ENCODE data around the gene TRAPPC14.

The TRAPPC14 gene

DNA sequence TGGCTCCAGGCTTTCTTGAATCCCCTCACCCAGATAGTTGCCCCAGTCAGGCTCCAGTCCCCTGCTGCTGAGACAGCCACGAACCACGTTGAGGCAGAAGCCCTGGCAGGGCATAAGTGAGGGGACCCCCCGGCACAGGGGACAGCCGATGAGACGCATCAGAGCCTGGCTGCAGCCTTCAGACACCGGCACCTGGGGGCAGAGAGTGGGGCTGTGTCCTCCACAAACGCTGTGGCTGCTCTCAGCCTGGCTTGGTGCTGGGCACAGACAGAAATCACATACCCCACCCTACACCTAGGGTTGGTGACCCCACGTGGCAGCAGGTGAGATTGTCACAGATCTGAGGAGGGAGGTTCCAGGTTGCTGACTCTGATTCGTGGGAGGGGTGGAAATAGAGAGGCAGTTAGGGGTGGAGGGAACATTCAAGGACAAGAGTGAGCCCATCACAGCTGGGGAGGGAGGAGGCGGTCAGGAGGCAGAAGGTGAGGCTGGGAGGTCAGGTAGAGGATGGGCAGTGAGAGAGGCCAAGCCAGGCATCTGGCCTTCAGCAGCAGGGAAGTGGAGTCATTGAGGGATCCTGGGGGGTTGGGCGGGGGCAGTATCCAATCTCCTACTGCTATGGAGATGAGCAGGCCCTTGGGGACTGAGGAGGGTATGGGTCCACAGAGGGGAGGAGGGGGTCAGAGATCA is 15.4 kb upstream of the TRAPPC14 start:
- DNase-seq, result no peak

DNA sequence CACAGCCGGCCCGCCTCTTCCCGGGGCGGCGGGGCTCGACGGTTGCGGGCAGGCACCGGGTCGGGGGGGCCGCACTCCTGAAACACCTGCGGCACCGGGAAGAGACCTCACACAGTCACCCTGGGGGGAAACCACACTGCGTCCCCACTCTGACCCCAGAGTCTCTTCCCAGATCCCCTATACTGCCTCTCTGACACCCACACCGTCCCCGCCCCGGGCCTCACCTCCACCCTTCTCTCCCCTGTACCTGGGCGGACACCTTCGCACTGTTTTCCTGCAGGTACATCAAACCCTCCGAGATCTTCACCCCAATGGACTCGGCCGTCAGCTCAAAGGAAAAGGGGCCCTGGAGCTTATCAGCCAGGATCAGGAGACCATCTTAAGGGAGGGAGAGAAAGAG is 13.3 kb upstream of the TRAPPC14 start:
- DNase-seq, result no peak

DNA sequence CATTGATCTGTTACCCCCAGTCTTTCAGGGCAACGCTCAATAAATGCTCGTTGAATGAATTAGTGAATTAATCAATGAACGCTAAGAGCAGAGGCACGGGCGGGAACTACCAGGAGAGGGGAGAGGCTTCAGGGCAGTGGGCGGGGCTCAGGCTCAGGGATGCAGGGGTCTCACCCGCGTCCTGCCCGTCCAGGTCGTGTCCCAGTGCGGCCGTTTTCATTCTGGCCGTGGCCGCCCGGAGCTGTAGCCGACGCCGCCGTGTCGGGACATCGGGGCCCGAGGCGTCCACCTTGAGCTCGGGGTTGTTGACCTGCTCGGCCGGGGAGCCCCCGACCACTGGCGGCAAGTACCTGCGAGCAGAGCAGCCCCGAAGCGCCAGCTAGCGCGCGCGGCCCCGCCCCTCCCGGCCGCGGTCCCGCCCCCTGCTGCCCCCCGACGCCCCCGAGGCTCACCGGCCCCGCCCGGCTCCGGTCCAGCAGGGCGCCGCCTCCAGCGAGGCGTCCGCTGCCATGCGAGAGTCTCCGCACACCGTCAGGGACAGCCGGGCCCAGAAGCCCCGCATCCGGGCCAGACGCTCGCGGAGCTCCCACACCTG is 12.7 kb upstream of the TRAPPC14 start:
- DNase-seq, result no peak

DNA sequence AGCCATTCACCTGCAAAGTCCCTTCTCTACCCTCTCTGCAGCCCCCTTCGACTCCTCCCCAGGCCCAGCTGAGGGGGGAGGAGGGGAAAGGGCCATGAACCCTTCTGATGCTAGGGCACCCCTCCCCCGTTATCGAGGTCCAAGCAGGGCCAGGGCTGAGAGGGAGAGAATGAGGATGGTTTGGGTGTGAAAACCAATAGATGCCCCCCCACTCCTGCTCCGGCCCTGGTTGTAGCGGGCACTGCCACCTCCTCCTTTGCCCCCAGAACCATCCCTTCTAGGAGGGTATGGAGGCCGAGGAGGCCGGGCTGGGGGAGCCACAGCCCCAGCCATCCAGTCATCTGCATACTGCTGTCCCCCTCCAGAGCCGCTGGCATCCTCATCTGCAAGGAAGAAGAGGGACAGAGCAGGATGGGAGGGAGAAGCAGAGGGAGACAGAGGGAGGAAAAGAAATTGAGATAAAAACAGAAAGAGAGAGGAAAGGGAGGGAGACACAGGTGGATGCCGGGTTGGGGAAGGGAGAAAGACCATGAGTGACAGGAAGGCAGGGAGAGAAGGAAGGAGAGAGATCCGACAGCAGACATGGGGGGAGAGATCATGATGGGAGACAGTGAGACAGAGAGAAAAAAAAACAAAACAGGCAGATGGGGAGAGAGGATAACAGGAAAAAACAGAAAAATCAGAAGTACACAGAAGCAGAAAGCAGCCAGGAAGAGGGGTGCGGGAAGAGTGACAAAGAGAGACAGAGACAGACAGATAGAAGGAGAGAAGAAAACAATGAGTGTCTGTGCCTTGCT is 11.8 kb upstream of the TRAPPC14 start:
- no peak for DNase-seq

DNA sequence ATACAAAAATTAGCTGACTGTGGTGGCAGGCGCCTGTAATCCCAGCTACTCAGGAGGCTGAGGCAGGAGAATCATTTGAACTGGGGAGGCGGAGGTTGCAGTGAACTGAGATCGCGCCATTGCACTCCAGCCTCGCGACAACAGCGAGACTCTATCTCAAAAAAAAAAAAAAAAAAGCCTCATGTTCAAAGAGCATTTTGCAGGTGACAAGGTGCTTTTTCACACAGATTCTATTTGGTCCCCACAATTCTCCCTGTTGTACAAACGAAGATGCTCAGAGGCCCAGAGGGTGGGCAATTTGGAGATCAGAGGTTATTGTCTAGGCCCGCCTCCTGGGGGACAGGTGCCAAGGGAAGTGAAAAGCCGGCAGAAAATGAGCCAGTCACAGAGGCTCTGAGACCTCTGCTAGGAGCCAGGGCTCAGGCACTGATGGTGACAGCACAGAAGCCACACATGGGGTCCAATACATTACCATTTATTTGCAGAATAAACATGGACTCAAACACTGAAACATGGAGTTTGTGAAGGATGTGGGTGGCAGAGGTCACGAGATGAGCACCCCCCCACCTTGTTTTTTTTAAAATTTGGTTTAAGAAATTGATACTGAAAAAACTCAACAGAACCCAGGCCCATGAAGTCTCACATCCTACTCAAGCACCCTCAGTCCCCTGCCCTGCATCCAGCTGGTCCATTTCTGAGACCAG is 10.8 kb upstream of the TRAPPC14 start:
- no peak for DNase-seq

DNA sequence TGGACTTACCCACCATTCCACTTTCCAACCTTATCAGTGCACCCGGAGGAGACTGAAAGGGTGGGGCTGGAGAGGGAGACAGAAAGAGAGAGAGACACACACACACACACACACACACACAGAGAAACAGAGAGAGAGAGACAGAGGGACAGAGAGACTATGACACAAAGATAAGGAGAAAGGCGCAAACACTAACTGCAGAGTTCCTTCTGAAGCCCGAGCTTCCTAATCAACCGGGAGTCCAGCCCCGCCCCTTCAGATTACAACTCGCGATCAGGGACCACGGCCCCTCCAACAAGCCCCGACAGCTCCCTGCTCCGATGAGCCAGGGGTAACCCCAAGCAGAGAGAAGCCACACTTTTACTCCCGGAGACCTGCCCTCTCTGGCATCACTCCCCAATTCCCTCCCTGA is 9.4 kb upstream of the TRAPPC14 start:
- no peak for DNase-seq

DNA sequence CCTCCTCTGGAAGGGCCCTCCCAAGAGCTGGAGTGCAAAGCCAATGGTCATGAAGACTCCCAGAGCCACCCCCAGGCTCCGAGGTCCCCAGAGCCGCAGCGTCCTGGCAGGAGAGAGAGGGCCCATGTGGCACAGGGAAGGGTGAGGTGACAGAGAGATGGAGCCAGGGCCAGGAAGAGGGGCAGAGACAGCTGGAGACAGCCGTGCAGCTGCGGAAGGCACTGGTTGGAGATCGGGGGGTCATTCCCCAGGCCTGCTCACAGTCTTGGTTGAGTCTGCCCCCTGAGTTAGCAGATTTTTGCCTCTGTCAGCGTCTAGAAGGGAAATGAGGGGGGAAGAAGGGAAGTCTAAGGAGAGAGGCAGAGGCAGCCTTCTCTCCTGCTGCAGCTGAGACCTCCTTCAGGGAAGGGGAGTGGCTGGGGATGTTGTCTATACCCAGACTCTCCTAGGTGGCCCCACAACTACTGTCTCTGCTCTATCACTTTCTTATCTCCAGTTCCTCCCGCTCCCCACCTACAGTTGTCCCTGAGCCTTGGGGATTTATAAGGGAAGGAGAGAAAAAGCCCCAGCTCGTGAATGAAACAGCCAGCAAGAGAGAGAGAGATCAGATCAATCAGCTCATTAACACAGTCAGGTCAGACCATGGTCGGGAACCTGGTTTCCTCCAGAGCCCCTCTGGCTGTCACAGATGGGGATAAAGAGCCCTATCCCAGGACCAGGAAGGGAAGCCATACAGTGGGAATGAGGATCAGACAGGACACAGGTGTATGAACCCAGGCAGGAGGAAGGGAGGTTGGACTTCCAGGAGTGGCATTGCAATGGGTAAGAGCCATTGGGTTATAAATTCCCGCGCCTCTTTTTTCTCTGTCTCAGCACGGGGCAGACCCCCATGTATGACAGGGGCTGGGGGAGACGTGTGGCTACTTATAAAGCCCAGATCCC is 8.7 kb upstream of the TRAPPC14 start:
- DNase-seq, result no peak

DNA sequence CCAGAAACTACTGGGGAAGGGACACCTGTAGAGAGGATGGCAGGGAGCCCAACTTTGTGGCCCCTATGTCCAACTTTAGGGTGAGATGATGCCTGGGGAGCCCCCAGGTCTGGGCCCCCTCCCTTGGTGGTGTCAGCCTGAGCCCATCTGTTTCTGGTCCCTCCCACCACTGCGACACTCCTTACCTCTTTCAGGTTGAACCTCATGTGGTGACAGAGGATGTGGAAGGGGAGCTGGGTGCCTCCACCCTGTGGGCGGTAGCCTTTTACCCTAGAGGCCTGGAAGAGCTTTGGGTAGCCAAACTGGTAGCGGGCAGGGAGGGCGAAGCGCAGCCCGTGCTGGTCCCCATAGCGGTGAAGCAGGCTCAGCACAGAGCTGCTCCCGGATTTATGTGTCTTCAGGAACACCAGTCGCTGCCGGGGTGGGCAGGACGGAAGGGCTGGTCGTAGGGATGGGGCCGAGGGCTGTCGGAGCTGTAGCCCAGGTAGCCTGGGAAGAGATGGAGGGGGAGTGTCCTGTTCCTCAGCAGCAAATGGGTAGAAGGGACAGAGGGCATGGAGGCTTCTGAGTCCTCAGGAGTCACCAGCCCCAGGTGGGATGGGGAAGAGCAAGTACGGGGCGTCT is 7.9 kb upstream of the TRAPPC14 start:
- DNase-seq, result peak in 1 of 4 experiments; percentile 24

DNA sequence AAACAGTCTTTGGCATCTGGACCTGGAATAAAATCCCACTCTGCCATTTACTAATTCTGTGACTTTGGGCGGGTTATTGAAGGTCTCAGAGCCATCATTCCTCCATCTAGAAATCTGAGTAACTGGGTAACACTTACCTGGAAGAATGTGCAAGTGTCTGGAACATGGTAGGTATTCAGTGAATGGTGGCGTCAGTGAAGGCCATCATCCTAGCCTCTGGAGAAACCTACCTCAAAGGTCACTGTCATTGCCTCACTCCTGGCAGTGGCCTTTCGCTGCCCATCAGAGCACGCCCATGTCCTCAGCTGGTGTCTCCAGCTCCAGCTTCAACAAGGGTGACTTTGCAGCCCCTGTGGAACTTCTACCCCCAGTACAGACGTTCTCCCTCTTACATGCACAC is 5.3 kb upstream of the TRAPPC14 start:
- no peak for DNase-seq

DNA sequence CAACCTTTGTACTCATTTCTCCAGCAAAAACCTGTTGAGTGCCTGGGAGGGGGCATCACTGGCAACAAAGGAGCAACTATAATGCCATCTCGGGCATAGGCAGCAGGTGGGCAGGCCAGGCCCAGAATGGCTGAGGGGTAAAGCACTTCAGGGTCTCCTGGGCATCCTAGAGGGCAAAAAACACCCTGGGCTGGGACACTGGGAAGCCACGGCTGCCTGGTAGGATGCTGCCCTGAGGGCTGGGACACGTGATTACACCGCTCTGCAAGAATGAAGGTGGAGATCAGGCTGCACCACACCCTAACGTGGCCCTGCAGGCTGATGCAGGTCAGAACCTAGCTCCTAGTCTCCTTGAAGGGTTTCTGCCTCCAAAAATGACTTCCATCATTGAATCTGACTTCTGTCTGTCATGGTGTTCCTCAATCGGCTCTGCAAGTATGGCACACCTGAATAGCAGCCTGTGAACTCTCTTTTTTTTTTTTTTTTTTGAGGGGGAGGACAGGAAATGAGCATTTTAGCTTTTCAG is 4.5 kb upstream of the TRAPPC14 start:
- no peak for DNase-seq

DNA sequence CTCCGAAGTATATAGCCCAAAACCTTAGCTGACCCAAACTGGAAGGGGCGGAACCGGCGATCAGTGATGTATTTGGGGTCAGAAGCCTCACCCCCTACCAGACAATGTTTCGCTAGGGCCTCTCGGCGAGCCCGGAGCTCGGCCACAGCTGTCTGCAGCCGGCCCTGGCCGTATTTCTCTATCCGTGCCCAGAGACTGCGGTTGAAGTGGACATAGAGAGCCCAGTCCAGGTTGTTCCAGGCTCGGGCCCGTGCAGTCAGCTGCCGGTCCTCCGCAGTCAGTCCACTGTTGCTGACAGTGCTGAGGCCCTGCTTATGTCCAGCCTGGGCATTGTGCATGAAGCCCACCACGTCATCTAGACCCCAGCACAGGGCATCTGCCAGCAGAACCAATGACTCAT is 1.5 kb upstream of the TRAPPC14 start:
- DNase-seq, result no peak

DNA sequence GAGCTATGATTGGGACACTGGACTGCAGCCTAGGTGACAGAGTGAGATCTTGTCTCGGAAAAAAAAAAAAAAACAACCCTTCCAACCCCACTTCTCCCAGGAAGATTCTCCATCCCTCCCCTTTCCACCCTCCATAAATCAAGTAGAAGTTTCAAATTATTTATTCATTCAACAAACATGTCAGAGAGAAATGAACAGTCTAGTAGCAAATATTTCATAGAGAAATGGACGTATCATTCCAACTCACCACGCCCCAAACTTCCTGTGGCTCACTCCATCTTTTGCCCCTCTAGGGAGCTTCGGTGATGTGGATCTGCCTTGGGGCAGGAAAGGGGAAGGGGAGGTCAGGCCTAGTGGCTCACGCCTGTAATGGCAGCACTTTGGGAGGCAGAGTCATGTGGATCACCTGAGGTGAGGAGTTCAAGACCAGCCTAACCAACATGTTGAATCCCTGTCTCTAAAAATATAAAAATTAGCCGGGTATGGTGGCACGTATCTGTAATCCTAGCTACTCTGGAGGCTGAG is 638 bp upstream of the TRAPPC14 start:
- DNase-seq, result no peak

DNA sequence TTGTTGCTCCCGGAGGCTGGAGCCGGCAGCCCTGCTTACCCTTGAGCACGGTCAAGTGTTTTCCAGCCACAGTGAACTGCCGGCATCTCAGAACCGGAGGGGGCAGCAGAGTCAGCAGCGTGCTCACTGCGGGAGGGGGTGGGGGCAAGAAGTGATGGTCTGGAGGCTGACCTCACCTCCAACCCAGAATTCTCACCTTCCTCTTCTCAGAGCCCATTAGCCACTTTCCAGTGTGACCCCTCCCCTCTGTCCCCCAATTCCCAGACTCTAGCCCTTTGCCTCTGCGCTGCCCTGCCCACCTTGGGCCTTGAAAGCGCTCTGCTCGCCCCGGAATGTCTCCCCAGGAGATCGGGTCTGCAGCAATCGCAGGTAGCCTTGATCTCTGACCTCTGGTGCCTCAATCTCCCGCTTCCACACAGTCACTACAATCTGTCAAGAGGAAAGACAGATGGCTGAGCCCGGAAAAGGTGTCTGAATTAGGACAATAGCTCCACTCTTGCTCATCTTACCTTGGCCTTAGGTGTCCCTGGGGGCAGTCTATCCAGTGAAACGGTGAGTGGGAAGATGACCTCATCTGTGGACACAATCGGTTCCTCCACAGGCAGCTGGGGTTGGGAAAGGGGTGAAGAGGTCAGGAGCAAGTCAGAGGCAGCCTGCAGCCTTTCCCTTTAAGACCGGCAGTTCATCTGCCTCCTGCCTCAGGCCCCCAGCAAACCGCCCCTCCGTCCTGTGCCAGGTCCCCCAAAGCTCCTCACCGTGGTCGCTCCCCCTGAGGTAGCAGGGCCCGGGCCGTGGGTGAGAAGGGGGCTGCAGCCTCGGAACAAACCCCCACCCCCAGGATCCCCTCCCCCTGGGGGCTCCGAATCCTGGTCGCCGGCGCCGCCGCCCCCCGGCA is 942 bp downstream of the TRAPPC14 start:
- no peak for DNase-seq

DNA sequence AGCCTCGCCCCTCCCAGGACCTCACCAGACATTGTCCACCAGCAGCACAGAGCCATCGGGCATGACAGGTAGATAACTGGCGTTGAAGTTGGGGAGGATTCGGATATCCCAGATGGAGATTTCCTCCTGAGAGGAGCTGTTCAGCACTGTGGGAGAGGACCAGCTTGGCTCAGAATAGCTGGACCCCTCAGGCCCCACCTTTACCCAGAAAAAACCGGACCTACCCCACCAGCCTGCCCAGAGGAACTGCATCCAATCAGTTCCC is 1.5 kb downstream of the TRAPPC14 start:
- DNase-seq, result no peak

DNA sequence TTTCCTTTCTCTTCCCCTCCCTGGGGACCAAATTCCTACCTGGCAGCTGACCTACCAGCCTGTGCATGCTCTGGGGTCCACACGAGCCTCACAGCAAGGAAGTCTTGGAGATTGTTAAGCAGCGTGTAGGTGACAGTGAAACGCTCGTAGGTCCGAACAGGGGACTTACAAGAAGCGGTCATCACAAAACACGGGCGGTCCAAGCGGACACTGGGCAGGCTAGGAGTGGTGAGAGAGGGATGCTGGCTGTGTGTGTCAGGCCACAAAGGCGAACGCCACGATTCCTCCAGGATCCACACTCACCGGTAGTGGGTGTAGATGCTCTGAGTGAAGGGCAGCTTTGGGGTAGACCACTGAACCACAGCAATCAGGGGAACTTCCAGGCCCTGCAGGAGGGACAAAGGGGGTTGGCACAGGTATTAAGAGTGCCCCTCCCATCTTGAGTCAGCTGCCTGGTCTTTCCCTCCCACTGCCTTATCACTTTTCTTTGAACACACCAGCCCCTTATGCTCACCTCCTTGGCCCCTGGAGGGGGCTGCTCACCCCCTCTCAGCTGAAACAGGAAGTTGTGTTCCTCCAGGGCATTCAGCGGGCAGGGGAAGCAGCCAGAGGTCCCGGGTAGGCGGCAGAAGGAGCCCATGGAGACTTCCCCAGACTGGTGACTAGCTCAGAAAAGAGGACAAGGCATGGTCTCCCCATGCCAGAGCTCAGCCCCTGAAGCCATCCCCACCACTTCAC is 2.0 kb downstream of the TRAPPC14 start:
- DNase-seq, result no peak

DNA sequence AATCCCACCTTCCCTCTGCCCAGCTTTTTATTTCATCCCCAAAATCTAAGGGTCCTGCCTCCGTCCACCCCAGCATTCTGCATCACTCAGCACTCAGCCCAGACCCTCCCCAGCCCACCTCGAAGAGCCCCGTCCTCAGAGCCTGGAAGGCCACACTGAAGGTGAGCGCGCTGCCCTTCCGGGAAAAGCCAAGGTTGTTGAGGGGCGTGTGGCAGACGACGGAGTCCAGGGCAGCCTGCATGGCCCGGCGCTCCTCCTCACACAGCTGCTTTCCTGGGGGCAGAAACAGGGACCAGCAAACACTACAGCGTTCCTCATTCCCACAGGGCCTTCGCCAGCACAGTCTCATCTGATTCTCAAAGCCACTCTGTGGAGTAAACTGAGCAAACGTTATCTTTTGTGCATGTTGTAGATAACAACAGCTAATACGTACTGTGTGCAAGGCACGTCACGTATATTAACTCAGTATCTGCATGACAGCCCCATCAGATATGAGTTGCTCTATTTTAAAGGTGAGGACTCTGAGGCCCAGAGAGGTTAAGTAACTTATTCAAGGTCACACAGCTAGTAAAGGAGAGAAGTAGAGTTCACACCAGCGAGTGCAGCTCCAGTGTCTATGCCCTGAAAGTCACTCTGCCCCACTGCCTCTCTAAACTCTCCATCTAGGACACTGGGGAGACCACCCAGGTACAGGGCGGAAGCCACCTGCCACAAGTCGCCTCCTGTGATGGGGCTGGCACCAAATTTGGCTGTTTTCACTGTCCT is 2.8 kb downstream of the TRAPPC14 start:
- no peak for DNase-seq

DNA sequence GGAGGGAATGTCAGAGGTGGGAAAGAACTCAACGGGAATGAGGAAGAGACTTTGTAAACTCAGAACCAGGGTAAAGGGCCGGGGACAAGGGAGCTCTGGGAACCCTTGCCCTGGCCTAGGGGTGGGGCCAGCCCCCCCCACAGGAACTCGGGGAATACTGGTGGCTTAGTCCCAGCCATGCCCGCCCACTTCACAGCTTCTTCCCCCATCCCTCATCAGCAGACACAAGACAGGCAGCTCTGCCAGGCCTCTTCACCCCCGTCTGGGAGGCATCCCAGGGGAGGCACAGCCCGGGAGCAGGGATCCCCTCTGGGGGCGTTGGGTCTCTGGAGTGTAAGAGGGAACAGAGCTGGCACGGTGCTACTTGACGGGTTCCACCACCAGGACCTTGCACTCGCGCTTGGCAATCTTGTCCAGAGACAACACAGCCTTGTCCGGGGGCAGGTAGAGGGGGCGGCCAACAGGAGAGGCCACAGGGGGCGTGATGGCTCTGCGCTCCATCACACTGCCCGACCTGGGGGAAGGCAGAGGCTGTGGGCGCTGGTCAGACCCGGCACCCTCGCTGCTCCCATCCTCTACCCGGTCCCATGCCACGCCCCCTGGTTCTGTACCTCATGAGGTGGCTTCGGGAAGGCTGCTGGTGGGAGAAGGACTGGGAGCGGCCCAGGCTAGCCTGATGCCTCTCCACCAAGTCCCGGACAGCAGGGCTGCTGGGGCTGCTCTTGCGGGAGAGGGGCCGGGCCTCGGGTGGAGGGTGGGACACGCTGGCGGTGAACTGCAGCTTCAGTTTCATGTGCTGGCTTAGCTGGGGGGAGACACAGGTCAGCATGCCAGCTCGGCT is 3.7 kb downstream of the TRAPPC14 start:
- DNase-seq, result no peak
